Ramos (cell line): ENCODE data around the gene ITSN1.
"Not testable (repeated sequence)": the region's sequence is repeated elsewhere in the genome, so short reads cannot be mapped to it uniquely, and the experiment has no call there.

ENCODE experiments used
- in situ Hi-C: fragments of 300-500 bp; cut with MboI; formaldehyde crosslinking; loops from one replicate; pipeline ENCODE4 v1.14.3; 2022; ENCODE audit warnings: low sequenced_read_pairs; ENCODE audit not compliant: unreplicated experiment

Gene ITSN1

DNA sequence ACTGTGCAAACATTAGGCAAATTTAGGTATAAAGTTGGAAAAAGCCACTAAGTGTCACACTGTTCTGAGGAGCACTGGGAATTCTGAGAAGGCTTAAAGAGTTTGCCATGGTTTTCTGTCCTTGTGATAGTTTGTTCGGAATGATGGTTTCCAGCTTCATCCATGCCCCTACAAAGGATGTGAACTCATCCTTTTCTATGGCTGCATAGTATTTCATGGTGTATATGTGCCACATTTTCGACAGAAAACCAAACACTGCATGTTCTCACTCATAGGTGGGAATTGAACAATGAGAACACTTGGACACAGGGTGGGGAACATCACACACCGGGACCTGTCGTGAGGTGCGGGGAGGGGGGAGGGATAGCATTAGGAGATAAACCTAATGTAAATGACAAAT is 34.4 kb downstream of the ITSN1 start:
- in situ Hi-C loops: not testable (repeated sequence)

DNA sequence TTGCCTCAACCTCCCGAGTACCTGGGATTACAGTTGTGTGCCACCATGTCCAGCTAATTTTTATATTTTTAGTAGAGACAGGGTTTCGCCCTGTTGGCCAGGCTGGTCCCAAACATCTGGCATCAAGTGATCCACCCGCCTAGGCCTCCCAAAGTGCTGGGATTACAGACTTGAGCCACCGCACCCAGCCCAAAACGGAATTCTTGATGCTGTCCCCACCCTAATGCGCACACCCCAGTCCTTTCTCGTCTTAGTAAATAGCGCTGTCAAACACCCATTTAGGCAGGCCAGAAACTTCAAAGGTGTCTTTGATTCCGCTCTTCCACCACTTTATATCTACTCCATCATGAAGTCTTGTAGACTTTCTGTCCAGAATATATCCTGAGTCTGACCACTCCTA is 35.1 kb downstream of the ITSN1 start:
- in situ Hi-C loops: no loop called here

DNA sequence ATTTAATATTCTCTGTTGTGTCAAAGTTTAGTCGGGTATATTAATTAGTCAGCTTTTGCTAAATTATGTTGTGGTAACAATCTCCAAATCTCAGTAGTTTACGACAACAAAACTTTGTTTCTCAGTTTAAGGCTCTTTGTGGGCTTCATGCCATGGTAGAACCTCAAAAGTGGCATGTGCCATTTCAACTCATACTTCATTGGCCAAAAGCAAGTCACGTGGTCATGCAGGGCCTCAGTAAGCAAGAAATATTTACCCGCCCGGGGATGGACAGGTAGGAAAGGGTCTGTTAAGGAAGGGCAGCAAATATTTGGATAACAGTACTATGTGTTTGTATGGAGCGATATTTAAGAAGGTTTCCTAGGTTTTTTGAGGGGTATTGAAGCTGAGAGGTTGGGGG is 38.6 kb downstream of the ITSN1 start:
- in situ Hi-C loops: no loop called here

DNA sequence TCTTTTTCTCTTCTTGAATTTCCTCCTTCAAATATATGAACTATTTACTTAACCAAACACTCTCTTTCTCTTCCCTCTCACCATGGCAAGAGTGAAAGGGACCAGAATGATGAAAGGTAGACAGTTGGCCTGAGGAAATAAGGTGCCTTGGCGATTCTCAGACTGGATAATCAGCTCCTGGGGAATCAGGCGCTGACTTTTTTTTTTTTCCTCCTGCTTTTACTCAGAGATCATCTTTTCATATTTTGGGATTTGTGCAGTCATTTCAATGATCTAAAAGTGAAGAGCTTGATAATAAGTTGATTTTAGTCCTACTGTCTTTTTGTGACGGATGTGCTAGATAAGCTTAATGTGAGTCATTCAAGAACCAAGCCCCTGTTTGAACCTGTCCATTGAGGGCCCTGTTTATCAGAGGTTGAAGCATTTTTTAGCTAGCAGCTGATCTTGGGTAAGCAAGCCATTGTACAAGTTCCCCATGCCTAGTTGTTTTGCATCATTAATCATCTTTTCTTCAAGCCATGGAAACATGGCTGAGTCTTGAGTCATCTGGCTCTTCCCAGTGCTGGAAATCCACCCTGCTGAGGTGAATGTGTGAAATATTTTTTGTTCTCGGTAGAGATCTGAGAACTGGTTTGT is 40.8 kb downstream of the ITSN1 start:
- in situ Hi-C loops: no loop called here

DNA sequence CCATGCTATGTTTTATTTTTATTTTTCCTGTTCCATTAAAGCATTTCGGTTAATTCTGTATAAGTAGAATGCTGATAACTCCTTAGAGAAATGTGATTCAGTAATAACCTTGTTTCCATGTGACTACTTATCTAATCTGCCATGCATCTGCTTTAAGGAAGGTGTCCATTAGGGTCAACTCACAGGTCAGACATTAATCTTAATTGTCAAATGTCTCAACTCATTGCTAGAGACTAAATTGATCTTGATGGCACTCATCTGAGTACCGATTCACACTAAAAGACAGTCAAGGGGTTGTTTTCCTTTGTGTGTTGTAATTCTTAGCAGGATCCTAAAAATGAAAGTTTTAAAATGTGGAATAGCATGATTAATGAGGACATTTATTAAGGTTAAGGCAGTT is 41.8 kb downstream of the ITSN1 start:
- in situ Hi-C loops: no loop called here

DNA sequence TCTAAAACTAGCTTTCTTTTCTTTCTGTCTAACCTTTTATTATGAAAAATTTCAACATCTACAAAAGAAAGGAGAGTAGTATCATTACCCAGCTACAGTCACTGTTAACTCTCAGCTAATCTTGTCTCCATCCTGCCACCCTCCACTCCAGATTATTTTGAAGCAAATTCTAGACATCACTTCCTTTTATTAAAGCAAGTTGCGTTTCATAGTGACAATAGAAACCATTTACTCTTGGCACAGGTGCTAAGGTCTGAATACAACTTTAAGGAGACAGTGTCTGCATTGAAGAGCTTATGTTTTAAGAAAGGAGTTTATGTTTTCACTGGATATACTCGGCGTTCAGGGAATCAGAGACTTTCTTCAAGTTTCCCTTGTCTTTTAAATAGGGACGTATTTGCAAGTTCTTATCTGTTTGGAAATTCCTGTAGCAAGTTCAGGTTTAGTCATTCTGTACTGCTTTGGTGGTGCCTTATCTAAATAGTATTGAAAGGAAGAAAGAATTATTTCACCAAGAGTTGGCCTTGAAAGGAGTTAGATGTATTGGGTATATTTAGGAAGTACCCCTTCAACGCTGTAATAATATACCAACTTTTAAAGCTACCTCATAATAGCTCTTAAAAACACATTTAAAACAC is 42.7 kb downstream of the ITSN1 start:
- in situ Hi-C loops: no loop called here

DNA sequence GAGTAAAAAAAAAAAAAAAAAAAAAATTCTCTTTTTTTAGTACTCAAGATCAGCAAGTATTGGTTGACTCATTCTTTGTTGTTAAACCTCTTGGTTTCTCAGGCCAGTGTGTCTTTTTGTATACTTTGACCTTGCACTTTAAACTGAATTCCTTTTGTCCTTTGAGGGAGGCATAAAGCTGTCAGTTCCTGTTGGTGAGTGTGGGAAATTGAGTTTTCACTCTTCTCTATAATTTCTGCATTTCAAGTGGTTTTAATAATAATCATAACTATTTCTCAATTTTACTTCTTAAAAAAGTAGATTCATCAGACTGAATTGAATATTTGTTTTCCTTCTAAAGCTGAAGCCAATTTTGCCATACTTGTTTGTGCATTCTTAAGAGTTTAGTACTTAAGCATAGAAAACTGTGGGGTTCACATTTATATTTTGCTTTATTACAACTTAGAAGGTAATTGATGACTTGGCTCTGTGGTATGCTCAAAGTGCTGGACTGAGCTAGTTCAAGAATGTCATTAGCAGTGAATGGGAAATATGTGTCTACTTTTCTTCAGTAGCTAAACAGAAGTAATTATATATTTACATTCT is 43.4 kb downstream of the ITSN1 start:
- in situ Hi-C loops: no loop called here

DNA sequence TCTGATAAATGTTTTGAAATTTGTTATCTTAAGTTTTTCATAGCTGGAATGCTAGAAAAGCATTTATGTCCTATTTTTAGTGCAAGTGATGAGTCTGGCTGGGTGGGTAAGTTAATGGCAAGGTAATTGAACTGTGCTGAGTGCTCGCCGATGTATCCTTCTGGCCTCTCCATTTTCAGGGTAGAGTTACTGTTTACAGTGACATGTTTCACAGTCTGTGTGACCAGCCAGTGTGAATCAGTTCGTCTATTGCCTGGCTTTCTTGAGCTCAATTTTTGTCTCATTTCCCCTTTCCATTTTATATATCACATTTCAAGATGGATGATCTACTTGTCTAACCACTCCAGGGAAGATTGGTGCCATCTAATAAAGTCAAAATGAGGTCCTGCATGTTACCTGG is 44.1 kb downstream of the ITSN1 start:
- in situ Hi-C loops: no loop called here

DNA sequence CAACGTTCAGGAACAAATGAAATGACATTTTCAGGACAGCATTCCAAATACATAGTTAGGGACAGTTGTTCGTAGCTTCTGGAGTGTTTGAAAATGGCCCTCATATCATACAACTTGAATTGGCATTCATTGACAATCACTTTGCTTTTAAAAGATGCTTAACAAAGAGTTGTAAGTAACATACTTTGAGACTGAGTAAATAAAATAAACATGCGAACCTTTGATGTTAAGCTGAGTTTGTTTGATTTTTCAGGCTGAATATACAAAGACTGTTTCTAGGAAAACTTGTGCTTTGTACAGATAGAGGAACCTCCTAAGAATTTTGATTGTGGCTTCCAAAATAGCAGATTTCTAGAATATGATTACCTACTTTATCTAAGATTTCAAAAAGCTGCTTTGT is 45.3 kb downstream of the ITSN1 start:
- in situ Hi-C loops: no loop called here

DNA sequence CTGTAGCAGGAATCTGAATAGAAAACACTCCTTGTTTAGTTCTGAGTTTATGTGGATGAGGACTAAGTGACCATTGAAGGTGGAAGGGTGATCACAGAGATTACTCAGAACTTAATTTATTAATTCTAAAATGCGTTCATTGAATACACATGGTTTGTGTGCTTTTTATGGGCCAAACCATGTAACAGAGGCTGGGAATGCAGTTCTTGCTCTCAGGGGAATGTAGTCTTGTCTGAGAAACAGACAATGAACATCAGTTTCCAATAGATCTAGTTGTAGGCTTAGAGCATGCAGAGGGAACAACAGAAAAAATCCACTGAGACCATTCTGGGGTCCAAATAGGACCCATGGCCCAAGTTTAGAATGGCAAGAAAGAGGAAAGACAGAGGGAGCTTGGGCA is 46.1 kb downstream of the ITSN1 start:
- in situ Hi-C loops: no loop called here

DNA sequence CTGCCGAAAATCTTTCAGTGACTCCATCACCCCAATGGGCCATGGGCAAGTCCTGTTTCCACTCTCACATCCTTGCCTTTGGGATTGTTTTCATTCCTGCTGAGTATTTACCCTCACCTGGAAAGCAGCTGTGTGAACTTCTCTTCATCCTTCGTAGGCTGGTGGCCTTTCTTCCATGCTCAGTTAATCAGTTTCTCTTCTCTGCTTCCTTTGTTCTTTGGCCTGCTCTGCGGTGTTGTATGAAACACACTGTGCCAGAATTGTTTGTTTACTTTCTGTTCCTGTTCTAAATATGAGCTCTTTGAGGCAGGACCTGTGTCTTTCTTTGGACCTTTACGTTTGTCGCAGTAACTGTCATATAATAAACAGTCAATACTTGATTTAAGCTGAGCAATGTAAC is 48.6 kb downstream of the ITSN1 start:
- in situ Hi-C loops: no loop called here

DNA sequence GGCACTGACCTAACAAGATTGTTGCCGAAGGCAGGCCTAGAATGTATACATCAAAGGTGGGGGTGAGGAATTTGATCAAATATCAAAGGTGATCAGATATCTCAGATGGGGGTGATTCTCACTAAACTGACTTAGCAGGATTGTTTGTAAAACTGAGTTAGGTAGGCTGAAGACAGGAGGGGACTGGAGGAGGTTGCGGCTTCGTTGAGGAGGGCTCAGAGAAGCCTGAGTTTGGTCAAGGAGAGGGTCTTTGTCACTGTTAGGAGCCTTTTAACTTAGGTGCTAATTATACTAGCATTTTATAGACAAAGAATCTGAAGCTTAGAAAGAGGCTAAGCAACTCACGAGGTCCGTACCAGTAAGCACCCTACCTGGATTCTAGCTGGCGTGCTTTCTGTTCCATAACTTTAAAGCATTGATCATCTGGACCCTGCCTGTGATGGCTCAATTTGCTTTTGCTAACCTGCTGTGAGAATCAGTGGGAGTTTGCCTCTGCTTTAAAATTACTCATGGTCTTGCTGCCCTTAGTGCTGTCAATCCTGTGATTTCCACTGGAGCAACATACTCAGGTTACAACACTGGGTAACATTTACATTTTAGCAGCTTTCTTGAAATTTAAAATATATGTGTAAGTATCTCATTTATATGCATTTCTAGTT is 49.8 kb downstream of the ITSN1 start:
- in situ Hi-C loops: no loop called here

DNA sequence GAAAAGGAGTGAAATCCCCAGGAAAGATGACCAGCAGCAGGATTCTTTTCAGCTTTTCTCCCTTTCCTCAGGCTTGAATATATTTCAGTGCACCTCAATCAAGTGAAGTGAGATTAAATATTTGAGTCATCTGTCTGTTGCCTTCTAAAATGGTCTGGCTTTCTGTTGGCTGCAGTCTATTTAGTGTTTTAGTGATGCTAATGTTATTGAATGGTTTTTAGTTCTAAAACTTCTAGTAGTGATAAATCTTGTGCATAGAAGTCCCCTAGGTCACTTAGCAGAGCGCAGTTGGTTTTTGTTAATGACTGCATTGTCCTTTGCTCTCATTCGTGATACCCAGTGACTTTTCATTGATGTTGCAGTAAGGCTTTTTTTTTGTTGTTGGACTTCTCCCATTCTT is 53.5 kb downstream of the ITSN1 start:
- in situ Hi-C loops: no loop called here

DNA sequence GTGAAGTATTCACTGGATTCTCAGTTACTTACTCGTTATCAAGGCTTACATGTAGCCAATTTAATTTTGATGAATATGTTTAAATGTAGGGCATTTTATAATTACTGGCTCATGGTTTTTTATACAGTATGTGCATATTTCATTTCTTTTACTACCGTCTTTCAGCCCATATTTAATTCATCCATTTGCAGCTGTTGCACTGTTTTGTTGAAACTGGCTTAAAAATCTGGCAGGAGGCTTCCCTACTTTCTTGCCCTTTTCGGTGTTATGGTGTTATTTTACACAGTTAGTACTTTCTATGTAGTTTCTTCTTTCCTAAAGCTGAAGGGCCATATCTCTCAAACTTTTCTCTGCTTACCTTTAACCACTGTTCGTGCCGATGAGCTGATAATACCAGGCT is 54.2 kb downstream of the ITSN1 start:
- in situ Hi-C loops: no loop called here

DNA sequence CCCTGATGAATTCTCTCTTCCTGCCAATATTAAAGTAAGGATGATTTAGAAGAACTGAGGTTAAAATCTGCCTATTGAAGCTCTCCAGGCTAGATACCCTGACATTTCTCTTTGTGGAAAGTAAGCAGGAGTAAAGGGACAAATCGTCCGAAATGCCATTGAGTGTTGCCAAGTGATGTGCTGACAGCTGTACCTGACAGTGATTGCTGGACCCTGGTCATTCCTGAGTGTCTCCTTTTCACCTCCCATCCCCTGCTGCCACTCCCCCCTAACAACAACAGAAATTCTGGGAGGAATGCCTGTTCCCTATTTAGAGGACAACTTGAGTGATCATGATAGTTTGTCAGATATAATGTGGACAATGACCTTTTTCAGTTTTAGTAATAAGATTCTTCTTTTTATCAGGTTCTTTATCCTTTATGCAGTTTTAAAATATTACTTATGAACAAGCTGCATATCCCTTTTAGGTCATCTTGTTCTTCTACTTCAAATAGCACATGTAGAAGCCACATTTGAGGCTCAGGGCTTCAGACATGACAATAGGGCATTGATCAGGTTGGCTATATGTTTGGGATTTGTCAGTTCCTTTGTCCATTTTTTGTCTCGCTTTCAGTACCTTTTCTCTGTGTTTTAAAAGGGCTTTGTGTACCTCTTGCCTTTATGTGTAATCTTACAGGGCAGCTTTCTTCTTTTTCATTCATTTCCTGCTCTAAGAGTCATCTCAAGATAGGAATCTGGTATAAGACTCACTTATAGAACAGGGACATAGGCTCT is 56.0 kb downstream of the ITSN1 start:
- in situ Hi-C loops: no loop called here

DNA sequence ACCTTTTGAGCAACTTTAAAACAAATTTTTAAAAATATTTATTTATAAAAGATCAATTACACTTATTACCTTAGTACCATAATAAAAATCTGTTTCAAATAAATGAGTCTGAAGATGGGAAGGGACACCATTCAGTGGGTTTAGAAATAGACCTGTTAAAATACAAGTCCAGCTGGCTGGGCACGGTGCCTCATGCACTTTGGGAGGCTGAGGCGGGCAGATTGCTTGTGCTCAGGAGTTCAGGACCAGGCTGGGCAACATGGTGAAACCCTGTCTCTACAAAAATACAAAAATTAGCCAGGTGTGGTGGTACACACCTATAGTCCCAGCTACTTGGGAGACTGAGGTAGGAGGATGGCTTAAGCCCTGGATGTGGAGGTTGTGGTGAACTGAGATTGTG is 57.0 kb downstream of the ITSN1 start:
- in situ Hi-C loops: no loop called here

DNA sequence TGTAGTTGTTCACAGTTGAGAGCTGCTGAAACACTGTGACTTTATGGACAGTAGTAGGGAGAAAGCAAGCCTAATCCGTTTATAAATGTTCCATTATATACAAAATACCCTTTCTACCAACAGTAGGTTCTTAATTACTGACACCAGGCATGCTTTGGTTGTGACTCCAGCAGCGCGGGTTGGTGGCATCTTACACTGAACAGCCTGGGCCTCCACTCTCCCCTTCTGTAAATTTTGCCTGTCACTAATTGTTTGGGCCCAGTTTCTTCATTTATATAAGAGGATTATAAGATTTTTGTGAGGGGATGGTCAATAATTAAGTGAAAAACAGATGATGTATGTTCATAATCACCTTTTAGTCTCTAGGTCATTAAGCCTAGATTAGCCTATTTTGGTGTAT is 58.2 kb downstream of the ITSN1 start:
- in situ Hi-C loops: no loop called here

DNA sequence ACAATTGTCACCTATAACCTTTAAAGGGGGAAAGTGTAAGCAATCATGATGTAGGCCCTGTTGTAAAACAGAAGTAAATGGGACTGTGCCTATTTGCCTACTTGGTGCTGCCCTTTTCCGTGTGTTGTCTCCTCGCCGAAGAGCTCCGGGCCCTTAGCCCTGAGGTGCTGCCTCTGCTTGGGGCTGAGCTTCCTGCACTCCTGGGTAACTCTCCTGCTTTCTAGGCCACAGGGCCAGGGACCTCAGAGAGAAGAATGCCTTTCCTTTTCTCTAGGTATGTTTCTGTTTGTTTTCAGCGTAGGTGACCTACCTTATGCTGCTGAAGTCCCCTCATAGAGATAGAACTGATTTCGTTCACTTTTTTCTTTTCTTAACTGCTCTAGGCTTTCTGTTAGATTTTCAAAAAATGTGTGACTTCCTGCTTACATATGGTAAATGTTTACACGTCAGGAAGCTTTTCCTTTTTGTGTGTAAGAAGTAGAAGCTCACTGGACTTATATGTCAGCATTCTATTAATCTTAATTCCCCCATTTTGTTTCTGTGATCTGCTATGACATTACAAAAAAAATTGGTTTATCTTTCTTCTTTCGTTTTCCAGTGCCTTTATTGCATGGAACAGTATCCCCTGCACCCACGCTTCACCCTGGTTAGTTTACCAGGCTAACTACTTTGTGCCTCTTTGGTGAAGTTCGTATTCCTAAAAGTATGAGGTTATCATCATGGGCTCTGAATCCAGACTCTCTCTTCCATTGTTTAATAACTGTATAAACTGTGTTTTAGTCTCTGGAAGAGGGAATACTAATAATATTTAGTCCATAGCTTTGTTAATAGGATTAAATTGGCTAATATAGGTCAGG is 61.7 kb downstream of the ITSN1 start:
- in situ Hi-C loops: no loop called here

DNA sequence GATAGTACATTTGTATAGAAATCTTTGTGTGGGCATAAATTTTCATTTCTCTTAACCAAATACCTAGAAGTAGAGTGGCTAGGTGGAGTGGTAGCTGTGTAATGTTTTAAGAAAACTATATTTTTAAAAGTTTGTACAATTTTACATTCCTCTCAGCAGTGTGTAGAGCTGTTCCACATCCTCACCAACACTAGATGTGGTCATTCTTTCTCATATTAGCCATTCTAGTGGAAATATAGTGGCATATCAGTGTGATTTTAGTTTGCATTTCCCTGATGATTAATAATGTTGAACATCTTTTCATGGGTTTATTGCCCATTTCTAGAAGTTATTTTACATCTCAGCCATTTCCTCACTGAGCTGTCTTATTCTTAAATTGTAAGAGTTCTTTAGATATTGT is 65.5 kb downstream of the ITSN1 start:
- in situ Hi-C loops: no loop called here

DNA sequence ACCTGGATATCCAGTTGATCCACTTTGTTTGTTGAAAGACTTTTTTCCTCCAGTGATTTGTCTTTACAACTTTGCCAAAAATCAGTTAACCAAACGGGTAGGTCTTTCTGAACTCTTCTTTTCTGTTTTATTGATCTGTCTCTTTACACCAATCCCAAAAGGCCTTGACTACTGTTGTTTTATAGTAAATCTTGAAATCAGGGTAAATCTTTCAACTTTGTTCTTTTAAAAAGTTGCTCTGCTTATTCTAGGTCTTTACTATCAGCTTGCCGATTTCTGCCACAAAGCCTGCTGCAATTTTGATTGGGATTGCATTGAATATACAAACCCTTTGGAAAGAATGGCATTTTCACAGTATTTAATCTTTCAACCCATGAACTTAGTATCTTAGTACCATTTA is 66.6 kb downstream of the ITSN1 start:
- in situ Hi-C loops: no loop called here
